GM19240 (cell line): Measurements from ENCODE around the gene REEP5.

Source experiments
- DNase-seq: peaks from one replicate; pipeline ENCODE4 v3.0.0; 2011; ENCODE audit warnings: low spot score; ENCODE audit not compliant: insufficient read length

REEP5 gene

DNA sequence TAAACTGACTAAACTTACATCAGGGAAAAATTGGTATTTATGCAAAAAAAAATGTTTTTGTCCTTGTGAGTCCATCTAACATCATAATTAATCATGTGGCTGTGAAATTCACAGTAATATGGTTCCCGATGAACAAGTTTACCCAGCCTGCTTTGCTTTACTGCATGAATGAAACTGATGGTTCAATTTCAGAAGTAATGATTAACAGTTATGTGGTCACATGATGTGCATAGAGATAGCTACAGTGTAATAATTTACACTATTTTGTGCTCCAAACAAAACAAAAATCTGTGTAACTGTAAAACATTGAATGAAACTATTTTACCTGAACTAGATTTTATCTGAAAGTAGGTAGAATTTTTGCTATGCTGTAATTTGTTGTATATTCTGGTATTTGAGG, 77.5 kb downstream of the REEP5 start:
- no peak for DNase-seq

DNA sequence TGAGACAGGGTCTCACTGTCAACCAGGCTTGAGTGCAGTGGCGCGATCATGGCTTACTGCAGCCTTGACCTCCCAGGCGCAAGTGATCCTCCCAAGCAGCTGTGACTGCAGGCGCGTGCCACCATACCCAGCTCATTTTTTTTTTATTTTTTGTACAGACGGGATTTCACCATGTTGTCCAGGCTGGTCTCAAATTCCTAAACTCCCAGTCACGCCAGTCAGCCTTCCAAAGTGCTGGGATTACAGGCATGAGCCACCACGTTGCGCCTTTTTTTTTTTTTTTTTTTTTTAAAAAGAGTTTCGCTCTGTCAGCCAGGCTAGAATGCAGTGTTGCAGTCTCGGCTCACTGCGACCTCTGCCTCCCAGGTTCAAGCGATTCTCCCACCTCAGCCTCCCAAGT, 88.1 kb downstream of the REEP5 start:
- DNase-seq = no peak

- no peak for DNase-seq
Observed at GRCh38 chr5:112830378-112830777, 91.6 kb downstream of the REEP5 start.
